Measurements from ENCODE around the gene SGIP1.

GRCh38 chr1:66752671-66753371 is 218.9 kb downstream of the SGIP1 start:
- TF ChIP-seq POLR2AphosphoS5 (IDR thresholded peaks at IDR 0.05) (no peak), CTCF (IDR thresholded peaks at IDR 0.05) (no peak), POLR2A (IDR thresholded peaks at IDR 0.05) (no peak)
